Neural crest cell (in vitro differentiated cells): Measurements from ENCODE around the gene KLHDC4. TPM values are rescaled to one million over a fixed set of nuclear protein-coding genes. Genes with fewer than 3 reads are reported as not detected.
"Not testable (repeated sequence)": the region's sequence is repeated elsewhere in the genome, so short reads cannot be mapped to it uniquely, and the experiment has no call there.

ENCODE experiments used
- DNase-seq: peaks from one replicate; pipeline ENCODE4 v3.0.0; 2021; ENCODE audit warnings: low read depth, mixed read lengths, low spot score
- H3K27ac Mint-ChIP-seq: one replicate; pipeline ENCODE4 v1.8.0; 2021; ENCODE audit warnings: mild to moderate bottlenecking, mixed read lengths; ENCODE audit not compliant: unreplicated experiment
- H3K27me3 Mint-ChIP-seq: 2 replicates; pipeline ENCODE4 v1.8.0; 2021; ENCODE audit warnings: low read depth, mild to moderate bottlenecking, mixed read lengths
- H3K36me3 Mint-ChIP-seq: 2 replicates; pipeline ENCODE4 v1.8.0; 2021; ENCODE audit warnings: low read depth, mild to moderate bottlenecking, mixed read lengths
- H3K4me1 Mint-ChIP-seq: 2 replicates; pipeline ENCODE4 v1.8.0; 2021; ENCODE audit warnings: mixed read lengths
- H3K4me3 Mint-ChIP-seq: one replicate; pipeline ENCODE4 v1.8.0; 2021; ENCODE audit warnings: mild to moderate bottlenecking, mixed read lengths
- H3K9me3 Mint-ChIP-seq: 2 replicates; pipeline ENCODE4 v1.8.0; 2021; ENCODE audit warnings: mixed read lengths
- total RNA-seq: library from RNA; stranded (reverse); gene quantifications from 2 replicates; pipeline ENCODE4 v1.2.1, GENCODE V29; 2021
- TF ChIP-seq, protein P1 (sequence below): fragments of 200-600 bp; sonication (generic); conservative IDR thresholded peaks from 2 replicates; pipeline ENCODE4 v1.5.0; 2021; ENCODE audit warnings: antibody characterized with exemption, mild to moderate bottlenecking

Gene KLHDC4
- total RNA-seq, 1 donor from 2014 or later, result 57.0 TPM

GRCh38 chr16:87790292-87791100 is 24.7 kb upstream of the KLHDC4 start:
- no peak for DNase-seq
- Mint-ChIP-seq H3K4me3 (no peak overlapping the region), H3K27me3 (no peaks in the 10 kb centered on the region), H3K36me3 (no peaks in the 10 kb centered on the region), H3K4me1 (peaks cover 12% of the 10 kb centered on the region), H3K27ac (no peak overlapping the region), H3K9me3 (no peaks in the 10 kb centered on the region)
- TF ChIP-seq, protein P1, sequence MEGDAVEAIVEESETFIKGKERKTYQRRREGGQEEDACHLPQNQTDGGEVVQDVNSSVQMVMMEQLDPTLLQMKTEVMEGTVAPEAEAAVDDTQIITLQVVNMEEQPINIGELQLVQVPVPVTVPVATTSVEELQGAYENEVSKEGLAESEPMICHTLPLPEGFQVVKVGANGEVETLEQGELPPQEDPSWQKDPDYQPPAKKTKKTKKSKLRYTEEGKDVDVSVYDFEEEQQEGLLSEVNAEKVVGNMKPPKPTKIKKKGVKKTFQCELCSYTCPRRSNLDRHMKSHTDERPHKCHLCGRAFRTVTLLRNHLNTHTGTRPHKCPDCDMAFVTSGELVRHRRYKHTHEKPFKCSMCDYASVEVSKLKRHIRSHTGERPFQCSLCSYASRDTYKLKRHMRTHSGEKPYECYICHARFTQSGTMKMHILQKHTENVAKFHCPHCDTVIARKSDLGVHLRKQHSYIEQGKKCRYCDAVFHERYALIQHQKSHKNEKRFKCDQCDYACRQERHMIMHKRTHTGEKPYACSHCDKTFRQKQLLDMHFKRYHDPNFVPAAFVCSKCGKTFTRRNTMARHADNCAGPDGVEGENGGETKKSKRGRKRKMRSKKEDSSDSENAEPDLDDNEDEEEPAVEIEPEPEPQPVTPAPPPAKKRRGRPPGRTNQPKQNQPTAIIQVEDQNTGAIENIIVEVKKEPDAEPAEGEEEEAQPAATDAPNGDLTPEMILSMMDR, result no peak

DNA sequence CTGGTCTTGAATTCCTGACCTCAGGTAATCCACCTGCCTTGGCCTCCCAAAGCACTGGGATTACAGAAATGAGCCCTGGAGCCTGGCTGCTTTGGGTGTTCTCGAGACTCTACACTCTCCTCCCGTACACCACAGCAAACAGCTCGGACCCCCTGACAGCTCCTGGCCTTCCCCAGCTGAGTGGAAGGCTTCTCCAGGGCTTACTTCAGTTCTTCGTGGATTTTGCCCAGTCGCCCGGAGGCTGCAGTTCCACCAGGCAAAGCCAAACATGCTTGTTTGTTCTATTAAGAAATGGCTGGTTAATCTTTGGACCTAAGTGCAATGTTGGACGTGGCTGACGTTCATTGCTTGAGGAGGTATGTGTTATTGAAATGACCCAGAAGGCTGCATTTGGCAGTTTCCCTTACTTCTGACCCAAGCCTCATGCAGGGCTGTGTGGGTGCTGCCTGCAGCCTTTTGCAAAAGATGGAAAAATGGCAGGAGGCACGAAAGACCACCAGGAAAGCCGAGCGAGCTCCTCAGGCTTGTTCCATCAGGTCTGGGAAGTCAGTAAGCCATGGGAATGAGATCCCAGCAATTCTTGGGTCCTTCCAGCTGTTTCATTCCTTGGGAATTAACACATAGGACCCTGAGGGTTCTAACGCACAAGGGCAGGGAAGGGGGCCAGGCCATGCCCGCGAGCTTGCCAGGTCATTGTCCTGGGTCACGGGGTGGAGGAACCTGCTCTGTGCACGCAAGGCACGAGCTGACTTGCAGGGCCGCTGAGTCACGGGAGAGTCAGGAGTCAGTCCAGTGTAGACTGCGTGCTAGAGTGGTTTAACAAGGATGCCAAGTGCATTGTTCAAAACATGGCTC is 23.9 kb upstream of the KLHDC4 start:
- Mint-ChIP-seq H3K9me3 (no peaks in the 10 kb centered on the region), H3K4me1 (peaks cover 12% of the 10 kb centered on the region), H3K36me3 (no peaks in the 10 kb centered on the region), H3K4me3 (no peak overlapping the region), H3K27me3 (no peaks in the 10 kb centered on the region), H3K27ac (no peak overlapping the region)
- TF ChIP-seq, protein P1, result no peak
- DNase-seq, result no peak

- H3K4me3 Mint-ChIP-seq, result not testable (repeated sequence)
Measured at GRCh38 chr16:87788730-87789436, 23.1 kb upstream of the KLHDC4 start.

DNA sequence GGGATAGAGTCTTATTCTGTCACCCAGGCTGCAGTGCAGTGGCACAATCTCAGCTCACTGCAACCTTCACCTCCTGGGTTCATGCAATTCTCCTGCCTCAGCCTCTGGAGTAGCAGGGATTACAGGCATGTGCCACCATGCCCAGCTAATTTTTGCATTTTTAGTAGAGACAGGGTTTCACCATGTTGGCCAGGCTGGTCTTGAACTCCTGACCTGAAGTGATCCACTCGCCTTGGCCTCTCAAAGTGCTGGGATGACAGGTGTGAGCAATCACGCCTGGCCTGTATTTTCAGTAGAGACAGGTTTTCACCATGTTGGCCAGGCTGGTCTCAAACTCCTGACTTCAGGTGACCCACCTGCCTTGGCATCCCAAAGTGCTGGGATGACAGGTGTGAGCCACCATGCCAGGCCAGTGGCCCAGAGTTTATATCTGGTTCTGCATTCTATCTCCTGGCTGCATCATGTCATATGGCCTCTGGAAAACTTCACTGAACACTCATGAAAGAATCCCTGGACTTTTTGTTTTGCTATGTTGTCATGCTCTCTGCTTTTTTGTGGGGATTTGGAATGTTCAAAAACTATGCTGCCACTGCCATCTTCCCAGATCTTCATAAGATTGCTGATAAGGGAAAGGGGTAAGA is 21.8 kb upstream of the KLHDC4 start:
- not testable (repeated sequence) for H3K27ac Mint-ChIP-seq, DNase-seq, H3K27me3 Mint-ChIP-seq, H3K4me3 Mint-ChIP-seq, H3K9me3 Mint-ChIP-seq, H3K36me3 Mint-ChIP-seq
- H3K4me1 Mint-ChIP-seq, result peaks cover 12% of the 10 kb centered on the region

More at GRCh38 chr16:87788730-87789436, 23.1 kb upstream of the KLHDC4 start:
- not testable (repeated sequence) for H3K27ac Mint-ChIP-seq, H3K9me3 Mint-ChIP-seq, DNase-seq, H3K36me3 Mint-ChIP-seq, H3K27me3 Mint-ChIP-seq
- H3K4me1 Mint-ChIP-seq, result peaks cover 12% of the 10 kb centered on the region

GRCh38 chr16:87784812-87785211 is 19.0 kb upstream of the KLHDC4 start:
- Mint-ChIP-seq H3K4me1 (no peaks in the 10 kb centered on the region), H3K27ac (no peak overlapping the region), H3K4me3 (no peak overlapping the region), H3K27me3 (no peaks in the 10 kb centered on the region), H3K36me3 (no peaks in the 10 kb centered on the region), H3K9me3 (no peaks in the 10 kb centered on the region)
- TF ChIP-seq, protein P1, result no peak
- DNase-seq, result no peak

GRCh38 chr16:87782033-87782432 is 16.2 kb upstream of the KLHDC4 start:
- Mint-ChIP-seq H3K27ac (no peak overlapping the region), H3K4me3 (no peak overlapping the region), H3K4me1 (peaks cover 20% of the 10 kb centered on the region), H3K9me3 (no peaks in the 10 kb centered on the region), H3K27me3 (peaks cover 2% of the 10 kb centered on the region), H3K36me3 (no peaks in the 10 kb centered on the region)
- TF ChIP-seq, protein P1, result no peak
- DNase-seq, result no peak
